Right lobe of liver (tissue), 4 donors: ENCODE results near the gene MEA1.

Source experiments
- CTCF ChIP-seq, 4 donors: fragments of 200-600 bp in 3 of 4; fragments of 450-650 bp in 1 of 4; IDR thresholded peaks; one replicate each; pipeline versions ENCODE4 v1.5.1 to v1.8.0; 2016 to 2022; ENCODE audit warnings: antibody characterized with exemption in 4 of 4, mild to moderate bottlenecking in 2 of 4
- POLR2A ChIP-seq: fragments of 450-650 bp; IDR thresholded peaks from one replicate; pipeline ENCODE4 v1.6.1; 2017; ENCODE audit warnings: antibody characterized with exemption, mild to moderate bottlenecking
- donor health status: DM: no; HTN: no; CAD: no.
- donor health status: DM: no; HTN: no; CAD: no.
- donor health status: DM: no; HTN: yes; CAD: no.

- TF ChIP-seq CTCF (IDR thresholded peaks at IDR 0.05) (no peak), POLR2A (no peak)
Measured at GRCh38 chr6:42968783-42969182, 45.0 kb downstream of the MEA1 start.
